GM12891 (cell line): ENCODE results near the gene IRF5.

Source experiments
- DNase-seq: peaks from one replicate; pipeline ENCODE4 v3.0.0; 2011; ENCODE audit warnings: low spot score; ENCODE audit not compliant: insufficient read length
- FAIRE-seq: peaks from 2 replicates; lab custom pipeline; 2011; peaks lifted over from hg19 to GRCh38; lab: Jason Lieb, UNC
- PAX5 ChIP-seq: IDR thresholded peaks from 2 replicates; pipeline ENCODE4 v1.6.1; 2011; ENCODE audit warnings: low read length, moderate library complexity, mild to moderate bottlenecking; ENCODE audit not compliant: insufficient read depth, severe bottlenecking
- POLR2A ChIP-seq: IDR thresholded peaks from 2 replicates; pipeline ENCODE4 v1.6.1; 2011; ENCODE audit warnings: low read depth, low read length, control low read depth
- POLR2AphosphoS5 ChIP-seq: IDR thresholded peaks from 2 replicates; pipeline ENCODE4 v1.6.1; 2011; ENCODE audit warnings: low read depth, low read length, control low read depth
- POU2F2 ChIP-seq: IDR thresholded peaks from 2 replicates; pipeline ENCODE4 v1.6.1; 2011; ENCODE audit warnings: low read depth, mild to moderate bottlenecking, control low read depth, low read length, moderate library complexity
- SPI1 ChIP-seq: IDR thresholded peaks from 2 replicates; pipeline ENCODE4 v1.6.1; 2011; ENCODE audit warnings: low read depth, low read length, control low read depth
- TAF1 ChIP-seq: IDR thresholded peaks from 2 replicates; pipeline ENCODE4 v1.6.1; 2011; ENCODE audit warnings: low read depth, low read length, control low read depth

The IRF5 gene

DNA sequence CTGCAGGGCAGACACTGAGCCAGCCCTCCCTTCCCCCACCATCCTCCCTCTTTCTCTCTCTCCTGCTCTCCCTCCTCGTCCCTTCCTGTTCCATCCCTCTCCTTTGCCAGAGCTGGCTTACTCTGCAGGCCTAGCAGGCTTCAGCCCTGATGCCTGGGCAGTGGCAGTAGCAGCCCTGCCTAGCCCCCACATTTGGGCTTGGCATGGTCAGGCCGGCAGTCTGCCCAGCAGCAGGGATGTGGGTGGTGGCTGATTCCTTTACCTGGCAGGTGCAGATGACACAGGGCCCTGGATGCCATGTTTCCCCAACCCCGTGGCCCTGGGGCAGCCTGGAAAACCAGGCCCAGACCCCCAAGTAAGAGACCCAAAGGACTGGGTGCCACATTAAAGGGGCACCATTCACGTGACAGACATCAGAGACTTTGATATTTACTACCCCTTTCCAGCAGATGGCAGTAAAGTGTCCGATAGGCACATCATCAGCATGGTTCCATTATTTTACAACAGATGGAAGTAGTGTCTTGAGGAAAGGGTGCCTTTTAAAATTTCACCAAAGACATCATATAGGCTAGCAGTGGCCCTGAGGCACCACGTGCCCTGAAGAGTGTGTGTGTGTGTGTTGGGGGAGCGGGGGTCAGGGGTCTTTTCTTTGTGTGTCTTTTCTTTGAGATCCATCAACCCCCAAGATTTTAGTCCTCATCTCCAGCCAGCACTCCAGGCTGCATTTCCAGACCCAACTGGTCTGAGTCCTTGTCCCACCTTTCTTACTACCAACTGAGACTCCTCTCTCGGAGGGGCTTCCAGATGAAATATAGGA is 33.1 kb upstream of the IRF5 start:
- TF ChIP-seq TAF1, result no peak
- no peak for TF ChIP-seq PAX5
- no peak for TF ChIP-seq POLR2AphosphoS5
- no peak for TF ChIP-seq SPI1
- peak; percentile 70 for DNase-seq
- peak; percentile 76 for FAIRE-seq

DNA sequence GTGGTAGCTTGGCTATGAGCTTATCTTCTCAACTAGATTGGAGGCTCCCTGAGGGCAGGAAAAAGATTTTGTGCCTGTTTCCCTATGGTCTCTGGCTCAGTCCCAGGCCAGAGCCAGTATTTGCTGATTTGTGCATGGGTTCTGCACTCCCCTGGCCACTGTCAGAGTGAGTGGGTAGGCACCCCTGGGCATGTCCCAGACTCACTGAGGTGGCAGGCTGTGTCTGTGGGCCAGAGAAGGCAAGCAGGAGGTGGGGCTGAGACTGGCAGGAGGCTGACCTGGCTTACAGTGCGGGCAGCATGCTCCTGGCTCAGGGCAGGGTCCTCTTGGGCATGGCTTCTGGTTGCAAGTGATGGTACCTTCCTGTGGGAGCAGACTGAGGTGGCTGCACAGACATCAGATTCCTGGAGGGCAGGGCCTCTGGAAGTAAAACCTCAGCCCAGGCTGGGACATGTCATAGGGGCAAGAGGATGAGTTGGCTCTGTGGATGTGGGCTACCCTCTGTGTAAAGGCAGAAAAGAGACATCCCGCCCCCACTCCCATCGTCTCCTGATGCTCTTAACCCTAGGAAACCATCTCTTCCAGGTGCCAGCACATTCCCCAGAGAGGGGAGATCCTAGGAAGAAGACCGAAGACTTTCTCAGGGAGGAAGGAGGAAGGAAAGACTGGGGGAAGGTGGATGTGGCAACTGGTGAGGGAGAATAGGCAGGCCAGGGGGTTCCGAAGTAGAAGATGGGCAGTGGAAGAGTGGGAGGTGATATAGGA is 31.5 kb upstream of the IRF5 start:
- no peak for TF ChIP-seq POLR2A
- no peak for TF ChIP-seq POU2F2
- TF ChIP-seq POLR2AphosphoS5, result no peak
- TF ChIP-seq SPI1, result no peak
- TF ChIP-seq PAX5, result no peak
- TF ChIP-seq TAF1, result no peak
- FAIRE-seq, result no peak

DNA sequence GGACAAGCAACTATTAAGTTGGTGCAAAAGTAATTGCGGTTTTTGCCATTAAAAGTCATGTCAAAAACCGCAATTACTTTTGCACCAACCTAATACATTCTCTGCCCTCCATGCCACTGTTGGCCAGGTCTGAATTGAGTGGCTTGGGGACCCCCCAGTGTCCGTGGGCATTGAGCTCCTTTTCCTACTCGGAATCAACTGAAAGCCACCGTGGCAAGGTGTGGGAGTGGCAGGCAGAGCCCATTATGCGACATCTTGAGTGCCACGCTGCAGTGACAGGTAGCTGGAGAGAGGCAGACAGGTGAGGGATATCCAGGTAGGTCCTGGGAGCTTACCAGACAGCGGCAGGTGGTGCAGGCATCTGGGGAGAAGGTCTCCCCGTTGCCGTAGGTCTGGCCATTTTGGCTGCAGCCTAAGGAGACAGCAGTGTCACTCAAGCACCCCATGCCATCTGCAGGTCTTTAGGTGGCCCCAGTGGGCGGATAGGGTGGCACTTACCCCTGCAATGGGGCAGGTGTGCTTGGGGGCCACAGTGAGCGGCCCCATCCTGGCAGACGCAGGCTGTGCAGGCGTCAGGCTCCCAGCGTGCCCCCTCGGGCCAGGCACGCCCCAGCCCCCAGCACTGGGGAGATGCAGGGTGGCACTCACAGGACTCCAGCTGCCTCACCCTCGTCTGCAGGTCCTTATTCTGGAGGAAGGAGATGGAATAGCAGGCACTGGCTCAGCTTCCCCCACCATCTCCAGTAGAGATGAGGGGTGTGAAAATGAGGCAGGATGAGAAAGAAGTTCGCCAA is 30.8 kb upstream of the IRF5 start:
- FAIRE-seq, result no peak
- DNase-seq, result no peak
- TF ChIP-seq SPI1 (no peak), POLR2AphosphoS5 (no peak), PAX5 (no peak), POU2F2 (no peak), POLR2A (no peak), TAF1 (no peak)

More for the DNA sequence above, 31.5 kb upstream of the IRF5 start:
- DNase-seq, result no peak

DNA sequence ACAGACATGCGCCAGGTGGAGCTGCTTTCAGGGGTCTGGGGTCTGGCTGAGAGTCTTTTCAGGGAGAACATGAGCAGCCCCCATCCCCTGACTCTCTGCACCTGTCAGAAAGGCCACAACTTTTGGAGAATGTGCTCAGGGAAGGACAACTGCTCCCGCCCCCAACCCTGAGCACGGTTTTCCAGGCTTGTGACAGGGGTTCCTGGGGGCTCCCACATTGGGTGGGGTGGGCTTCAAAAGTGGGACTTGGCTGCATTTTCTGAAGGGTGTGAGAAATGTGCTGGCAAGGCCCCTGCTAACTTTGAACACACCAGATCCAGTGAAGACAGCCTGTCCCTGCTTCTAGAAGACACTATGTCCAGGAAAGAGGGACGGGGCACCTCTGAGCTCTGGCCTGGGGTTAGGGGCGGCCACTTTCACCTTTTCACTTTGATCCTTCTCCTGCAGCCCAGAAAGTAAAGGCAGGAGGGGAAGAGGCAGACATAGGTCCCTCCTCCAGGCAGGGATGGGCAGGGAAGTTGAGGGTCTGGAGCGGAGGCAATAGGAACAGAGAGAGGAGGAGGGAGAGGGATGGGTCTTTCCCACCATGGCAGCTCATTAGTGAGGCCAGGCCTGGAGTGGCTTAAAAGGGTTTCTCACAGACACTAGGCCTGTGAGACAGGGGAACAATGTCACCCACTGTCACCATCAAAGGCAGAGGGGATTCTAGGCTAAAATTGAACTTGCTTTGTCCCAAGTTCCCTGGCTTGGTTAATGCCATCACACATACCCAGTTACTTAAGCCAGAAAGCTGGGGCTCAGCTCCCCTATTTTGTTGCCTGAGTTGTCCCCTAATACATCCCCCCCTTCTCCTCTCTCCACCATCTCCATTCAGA is 28.7 kb upstream of the IRF5 start:
- DNase-seq (no peak), FAIRE-seq (no peak)
- TF ChIP-seq POLR2AphosphoS5 (no peak), POLR2A (no peak), TAF1 (no peak), SPI1 (no peak), POU2F2 (no peak), PAX5 (no peak)

DNA sequence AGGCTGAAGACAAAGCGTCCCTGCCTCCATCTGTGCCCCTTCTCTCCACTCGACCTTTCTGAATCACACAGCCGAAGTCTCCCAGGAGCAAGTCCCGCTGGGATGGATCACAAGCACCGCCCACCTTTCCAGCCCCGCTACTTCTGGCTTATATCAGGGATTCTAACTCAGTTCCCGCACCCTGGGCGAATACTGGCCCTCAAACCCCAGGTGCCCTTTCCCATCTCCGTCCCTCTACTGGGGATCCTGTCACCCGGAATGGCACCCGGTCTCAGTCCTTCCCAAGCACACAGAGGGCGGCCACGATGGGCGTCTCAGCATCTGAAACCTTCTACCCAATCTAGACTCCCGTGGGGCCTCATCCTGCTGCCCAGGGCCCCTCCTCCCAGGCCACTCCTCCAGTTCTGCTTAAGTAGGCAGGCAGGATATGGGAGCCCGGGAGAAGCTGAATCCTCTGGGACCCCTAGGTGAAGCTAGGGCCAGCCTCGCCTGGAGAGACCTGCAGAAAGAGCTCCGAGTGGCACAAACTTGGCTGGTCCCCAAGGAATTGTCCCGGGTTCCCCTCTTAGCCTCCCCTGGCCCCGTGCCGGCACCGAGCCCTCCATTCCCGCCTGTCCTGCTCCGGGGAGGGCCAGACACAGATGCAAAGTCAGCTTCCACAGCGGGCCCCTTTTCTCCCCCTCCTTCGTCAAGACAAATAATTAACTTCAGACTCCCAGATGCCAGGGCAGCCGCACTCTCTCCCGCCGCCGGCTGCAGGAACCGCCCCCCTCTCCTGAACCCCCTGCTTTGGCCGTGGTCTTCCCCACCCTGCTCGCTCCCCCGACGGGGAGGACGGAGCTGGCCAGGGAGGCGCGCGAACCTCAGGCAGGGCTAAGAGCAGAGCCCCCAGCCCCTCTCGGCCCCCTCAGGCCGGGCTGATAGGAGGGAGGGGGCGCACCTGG is 27.8 kb upstream of the IRF5 start:
- FAIRE-seq (no peak), DNase-seq (no peak)

DNA sequence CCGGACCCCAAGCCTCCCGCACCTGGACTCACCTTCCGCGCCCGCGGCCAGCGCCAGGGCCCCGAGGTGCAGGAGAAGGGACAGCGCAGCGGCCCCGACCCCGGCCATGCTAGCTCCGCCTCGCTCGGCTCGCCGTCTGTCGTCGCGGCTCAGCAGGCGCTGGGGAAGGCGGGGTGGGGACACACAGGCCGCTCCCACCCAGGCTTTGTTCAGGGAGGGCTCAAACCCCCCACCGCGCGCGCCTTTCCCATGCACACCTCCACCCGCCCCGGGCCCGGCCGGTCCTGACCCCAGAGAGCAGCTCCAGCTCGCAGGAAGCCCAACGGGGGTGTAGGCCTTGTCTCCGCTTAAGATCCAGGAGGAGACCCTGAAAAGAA is 27.2 kb upstream of the IRF5 start, which contains the start of gene KCP:
Gene KCP (minus strand): TSS at position 141 of the 377 bp plus-strand sequence. CDS start 33 bp downstream, at position 108.
- FAIRE-seq (no peak), DNase-seq (no peak)
- no peak for TF ChIP-seq POU2F2
- no peak for TF ChIP-seq POLR2A
- TF ChIP-seq PAX5, result no peak
- TF ChIP-seq TAF1, result no peak
- TF ChIP-seq SPI1, result no peak
- TF ChIP-seq POLR2AphosphoS5, result no peak

More for the DNA sequence above, 27.8 kb upstream of the IRF5 start:
- TF ChIP-seq POU2F2 (no peak), TAF1 (no peak), PAX5 (no peak), POLR2A (no peak), SPI1 (no peak), POLR2AphosphoS5 (no peak)

DNA sequence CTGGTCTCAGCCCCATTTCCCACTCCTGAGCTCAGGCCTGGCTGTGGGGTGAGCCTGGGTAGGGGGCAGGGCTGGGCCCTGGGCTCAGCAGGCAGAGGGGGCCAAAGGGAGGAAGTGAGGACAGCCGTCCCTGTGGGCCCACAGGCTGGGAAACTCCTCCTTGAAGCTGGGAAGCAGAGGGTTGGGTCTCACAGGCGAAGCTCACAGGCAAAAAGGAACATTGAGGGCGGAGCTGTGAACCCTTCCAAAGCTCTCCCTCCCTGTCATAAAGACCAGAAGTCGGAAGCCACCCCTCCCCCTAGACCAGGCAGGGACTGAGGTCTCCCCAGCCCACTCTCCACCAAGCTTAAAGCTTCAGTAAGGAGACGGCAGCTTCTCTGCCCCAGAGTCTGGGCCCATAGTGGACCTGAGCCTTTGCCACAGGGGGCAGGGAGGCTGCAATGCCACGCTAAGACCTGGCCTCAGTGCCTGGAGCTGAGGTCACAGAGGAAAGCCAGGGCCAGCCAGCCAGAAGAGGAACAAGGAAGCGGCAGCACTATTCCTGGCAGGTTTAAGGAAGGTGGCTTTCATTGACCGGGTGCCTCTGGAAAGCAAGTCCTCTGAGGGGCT is 26.2 kb upstream of the IRF5 start:
- DNase-seq (no peak), FAIRE-seq (peak; percentile 16)
- TF ChIP-seq POU2F2, result no peak
- TF ChIP-seq SPI1, result 0 out of 2 replicates have a peak, but pooled peaks have one; percentile 5
